NCI-H2107 (cell line): Measurements from ENCODE around the gene CCDC137.
A peak's percentile ranks its signal among the peaks of the same experiment; 100 is the strongest.

Experiments used
- DNase-seq: peaks from one replicate; lab custom pipeline; 2025; lab: John Stamatoyannopoulos, UW

Gene CCDC137

DNA sequence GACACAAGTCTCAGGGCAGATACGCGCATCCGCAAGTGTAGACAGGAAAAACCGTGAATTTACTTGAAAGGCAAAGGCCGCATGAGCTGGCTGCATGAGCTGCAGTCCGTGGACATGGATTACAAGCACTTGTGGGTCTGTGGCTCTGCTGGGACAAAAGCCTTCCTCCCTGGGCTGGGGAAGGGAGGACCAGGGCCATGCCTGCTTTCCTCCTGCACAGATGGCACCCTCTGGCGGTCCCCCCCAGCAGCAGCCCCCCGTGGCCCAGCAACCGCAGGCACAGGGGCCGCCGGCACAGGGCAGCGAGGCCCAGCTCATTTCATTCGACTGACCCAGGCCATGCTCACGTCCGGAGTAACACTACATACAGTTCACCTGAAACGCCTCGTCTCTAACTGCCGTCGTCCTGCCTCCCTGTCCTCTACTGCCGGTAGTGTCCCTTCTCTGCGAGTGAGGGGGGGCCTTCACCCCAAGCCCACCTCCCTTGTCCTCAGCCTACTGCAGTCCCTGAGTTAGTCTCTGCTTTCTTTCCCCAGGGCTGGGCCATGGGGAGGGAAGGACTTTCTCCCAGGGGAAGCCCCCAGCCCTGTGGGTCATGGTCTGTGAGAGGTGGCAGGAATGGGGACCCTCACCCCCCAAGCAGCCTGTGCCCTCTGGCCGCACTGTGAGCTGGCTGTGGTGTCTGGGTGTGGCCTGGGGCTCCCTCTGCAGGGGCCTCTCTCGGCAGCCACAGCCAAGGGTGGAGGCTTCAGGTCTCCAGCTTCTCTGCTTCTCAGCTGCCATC, 34.9 kb downstream of the CCDC137 start:
- no peak for DNase-seq

DNA sequence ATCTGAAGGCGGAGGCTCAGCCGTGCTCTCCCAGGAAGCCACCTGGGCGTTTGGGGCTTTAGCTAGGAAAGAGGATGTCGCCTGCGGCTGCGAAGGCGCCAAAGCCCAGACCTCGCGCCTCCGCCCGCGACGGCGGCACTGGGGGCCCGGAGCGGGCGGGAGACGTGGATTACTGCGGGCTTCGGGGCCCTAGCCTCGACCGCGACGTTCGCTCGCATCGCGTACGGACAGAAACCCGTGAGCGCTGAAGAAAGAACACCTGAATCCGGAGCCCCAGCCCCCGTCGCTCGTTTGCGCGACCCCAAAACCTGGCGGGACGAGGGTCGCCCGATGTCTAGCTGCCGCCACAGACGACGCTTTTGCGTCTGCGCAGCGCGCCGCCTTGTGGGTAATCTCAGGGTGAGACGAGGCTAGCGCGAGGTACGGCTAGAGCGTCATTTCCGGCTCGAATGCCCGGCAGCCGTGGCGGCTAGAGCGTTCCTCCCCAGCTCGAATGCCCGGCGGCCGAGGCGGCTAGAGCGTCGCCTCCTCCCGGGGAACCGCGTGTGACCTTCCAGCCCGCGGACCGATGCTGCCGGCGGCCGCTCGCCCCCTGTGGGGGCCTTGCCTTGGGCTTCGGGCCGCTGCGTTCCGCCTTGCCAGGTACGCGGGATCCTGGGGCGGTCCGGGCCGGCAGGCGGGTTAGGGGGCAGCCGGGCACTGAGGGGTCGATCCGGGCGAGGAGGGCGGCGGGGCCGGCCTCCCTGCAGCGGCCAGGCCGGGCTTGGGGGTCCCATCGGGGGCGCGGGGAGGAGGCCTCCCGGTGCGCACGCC, 36.6 kb downstream of the CCDC137 start, which contains the start of gene MRPL12:
MRPL12 (plus strand) TSS at position 434 of the 813 bp plus-strand sequence; CDS start at position 569, 135 bp downstream.
- DNase-seq = peak; percentile 86

DNA sequence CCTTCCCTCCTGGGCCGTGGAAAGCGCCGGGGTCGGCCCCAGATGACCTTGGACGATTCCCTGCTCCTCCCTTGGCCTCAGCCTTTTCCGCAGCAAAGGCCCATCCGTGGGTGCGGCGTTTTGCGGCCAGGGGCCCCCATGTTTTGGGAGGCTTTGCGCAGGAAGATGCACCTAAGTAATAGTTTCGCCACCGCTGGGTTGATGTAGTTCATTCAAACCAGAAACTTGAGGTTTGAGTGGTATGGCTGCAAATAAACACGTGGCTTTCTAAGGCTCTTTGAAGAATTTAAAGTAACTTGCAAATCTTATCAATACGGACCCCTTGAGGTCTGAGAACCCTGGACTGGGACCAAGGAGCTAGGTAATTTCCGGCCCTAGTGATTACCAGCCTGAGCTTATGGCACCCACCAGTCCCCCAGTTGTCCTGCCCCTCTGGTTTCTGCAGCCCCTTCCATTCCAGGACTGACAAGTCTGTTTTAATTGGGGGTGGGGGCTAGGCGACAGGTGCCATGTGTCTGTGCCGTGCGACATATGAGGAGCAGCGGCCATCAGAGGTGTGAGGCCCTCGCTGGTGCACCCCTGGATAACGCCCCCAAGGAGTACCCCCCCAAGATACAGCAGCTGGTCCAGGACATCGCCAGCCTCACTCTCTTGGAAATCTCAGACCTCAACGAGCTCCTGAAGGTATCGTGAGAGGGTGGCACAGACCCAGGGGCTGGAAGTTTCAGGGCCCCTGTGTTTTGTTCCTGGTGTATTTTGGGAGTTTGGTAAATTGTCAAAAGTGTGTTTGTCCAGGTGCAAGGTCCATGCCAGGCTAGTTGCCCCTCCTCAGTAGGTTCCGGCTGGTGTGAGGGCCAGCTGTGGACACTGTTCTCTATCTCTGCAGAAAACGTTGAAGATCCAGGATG, 37.5 kb downstream of the CCDC137 start:
- no peak for DNase-seq

DNA sequence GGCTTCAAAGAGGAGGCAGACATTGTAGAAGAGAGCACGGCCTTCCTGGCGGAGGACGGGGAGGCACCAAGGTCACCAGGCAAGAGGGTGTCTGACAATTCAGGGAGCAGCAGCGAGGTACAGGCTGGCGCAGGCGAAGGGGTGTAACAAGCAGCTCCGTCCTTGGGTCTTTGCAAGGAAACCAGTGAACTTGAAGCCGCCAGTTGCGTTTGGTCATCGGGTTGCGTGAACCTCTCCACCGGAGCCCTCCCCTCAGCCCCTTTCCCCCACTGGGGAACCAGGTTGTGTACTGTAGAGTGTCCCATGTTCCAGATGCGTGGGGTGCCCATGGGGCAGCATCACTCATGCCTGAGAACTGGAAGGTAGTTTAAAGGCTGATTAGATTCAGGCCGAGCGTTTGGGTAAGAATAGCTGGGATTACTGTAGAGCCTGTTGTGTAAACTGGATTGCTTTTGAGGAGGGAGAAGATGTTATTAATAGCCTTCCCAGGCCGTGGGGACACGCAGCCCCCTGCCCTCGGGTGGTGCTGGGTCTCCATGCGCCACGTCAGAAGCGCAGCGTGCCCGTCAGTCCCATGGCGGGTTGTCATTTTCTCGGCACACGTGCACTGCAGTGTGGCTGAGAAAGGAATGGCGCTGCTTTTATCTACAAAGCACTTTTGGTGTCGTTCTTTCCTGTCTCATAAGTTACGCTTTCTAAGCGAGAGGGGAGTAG, 39.1 kb downstream of the CCDC137 start:
- no peak for DNase-seq

DNA sequence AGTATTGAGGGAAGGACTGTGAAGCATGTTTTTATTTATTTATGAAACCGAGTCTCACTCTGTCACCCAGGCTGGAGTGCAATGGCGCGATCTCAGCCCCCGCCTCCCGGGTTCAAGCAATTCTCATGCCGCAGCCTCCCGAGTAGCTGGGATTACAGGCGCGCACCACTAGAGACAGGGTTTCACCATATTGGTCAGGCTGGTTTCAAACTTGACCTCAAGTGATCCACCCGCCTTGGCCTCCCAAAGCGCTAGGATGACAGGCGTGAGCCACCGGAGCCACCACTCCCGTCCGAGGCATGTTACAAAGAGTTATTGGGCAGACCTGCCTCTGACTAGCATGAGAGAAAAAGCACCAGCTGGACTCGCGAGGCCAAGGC, 39.7 kb downstream of the CCDC137 start:
- no peak for DNase-seq

DNA sequence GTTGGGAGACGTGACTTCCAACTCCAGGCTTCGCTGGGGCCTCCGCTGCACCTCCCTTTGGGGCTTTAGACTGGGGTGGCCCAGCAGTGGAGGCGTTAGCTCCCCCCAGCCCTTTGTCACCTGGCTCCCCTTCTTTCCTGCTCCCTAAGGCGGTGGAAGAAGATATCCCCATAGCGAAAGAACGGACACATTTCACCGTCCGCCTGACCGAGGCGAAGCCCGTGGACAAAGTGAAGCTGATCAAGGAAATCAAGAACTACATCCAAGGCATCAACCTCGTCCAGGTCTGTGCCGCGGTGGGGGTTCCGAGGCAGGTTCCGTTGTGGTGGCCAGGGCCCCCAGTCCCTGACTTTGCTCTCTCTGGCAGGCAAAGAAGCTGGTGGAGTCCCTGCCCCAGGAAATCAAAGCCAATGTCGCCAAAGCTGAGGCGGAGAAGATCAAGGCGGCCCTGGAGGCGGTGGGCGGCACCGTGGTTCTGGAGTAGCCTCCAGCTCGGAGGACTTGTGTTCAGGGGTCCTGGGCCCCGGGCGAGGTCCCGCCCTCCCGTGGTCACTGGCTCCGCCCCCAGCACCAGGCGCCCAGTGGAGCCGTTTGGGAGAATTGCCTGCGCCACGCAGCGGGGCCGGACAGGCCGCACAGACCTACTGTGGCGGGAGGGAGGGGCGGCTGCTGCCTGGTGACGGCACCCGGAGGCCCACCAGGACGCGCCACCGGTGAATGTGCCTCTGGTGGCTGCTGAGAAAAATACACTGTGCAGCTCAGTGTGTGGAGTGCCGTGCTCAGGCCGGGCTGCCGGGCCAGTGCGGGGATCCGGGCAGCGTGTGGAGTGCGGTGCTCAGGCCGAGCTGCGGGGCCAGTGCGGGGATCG, 40.5 kb downstream of the CCDC137 start:
- DNase-seq = no peak

DNA sequence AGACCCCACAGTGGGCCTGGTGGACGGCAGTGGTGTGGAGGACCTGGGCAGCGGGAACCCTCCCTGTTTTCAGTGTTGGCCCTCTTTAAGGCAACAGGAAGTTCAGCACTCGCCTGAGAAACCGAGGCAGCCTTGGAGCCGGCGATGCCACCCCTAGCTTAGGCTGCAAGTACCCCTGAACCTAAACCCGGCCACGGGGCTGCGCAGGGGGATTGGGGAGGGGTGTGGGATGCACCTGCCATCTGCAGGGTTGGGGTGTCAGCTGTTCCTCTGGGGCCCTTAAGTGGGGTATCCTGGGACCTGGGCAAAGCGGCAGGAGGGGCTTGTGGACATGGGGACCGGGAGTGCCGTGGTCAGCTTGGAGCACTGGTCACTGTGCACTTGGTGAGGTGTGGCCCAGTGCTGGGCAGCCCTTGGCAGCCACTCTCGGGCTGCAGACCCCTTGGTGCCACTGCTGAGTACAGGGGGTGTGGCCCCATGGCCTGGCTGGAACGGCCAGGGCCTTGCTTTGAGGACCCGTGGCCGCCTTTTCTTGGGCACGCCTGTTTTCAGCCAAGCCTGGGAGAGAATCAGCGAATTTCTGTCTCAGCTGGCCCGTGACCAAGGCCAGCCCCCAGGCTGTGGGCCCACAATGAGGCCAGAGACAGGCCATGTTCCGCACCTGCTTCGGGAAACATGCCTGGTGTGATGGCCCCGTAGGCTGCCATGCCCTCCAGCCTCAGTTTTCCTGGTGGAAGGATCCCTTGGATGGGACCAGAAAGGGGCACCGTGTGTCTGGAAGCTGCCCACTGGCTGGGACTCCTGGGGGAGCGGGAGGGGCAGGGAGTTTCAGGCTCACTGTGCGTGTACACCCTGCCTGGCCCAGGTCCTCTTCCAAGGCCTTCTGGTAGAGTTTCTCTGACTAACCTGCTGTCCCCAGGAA, 41.4 kb downstream of the CCDC137 start:
- DNase-seq = no peak

DNA sequence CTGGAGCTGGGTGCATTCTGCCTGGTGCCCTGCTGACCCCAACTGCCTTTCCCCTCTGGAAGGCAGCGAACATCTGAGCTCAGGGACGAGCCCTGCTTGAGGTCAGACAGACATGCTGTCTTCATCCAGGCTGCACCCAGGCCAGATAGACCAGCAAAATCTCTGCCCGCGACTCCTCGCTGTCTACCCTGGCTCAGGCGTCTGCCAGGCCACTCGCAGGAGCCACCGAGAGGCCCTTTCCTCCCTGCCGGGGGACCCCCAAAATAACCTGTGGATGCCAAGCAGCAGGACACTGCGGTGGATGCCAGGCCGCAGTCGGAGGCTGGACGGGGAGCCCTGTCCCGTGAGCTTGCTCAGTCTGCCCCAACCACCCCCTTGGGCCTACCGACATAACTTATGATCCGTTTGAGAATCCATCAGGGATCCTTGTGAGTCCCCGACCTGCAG, 42.2 kb downstream of the CCDC137 start:
- DNase-seq = no peak

DNA sequence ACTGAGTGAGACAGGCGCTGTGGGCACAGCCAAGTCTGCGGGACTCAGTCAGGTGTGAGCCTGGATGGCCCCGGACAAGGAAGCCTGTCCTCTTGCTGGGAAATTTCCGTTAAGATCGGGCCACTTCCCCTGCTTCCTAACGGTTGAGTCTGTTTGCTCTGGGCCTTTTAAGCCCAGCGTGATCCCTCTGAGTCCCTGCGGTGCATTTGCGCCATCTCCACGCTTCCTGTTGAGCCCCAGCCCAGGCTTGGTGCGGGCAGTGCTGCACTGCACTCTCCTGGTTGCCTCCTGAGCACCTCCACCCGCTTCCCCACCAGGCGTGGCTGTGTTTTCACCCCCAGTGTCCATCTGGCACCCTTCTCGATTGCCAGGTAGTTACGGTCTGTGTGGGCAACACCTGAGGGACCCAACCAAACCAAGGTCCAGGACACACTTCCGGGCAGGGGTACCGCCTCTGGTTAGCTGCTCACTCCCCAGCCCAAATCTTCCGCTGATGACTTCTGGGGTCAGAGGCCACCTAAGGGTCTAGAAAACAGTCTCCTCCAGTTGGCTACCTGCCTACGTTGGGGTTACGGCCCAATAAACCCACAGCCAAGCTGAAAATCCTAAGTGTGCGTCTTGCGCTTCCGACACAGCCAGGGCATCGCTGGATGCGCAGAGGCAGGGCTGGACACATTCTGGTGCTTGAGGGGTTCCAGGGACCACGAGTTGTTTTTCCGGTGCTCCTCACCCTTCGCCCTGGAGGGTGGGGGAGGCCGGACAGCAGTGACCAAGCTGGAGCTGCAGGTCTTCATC, 44.2 kb downstream of the CCDC137 start:
- DNase-seq = no peak

DNA sequence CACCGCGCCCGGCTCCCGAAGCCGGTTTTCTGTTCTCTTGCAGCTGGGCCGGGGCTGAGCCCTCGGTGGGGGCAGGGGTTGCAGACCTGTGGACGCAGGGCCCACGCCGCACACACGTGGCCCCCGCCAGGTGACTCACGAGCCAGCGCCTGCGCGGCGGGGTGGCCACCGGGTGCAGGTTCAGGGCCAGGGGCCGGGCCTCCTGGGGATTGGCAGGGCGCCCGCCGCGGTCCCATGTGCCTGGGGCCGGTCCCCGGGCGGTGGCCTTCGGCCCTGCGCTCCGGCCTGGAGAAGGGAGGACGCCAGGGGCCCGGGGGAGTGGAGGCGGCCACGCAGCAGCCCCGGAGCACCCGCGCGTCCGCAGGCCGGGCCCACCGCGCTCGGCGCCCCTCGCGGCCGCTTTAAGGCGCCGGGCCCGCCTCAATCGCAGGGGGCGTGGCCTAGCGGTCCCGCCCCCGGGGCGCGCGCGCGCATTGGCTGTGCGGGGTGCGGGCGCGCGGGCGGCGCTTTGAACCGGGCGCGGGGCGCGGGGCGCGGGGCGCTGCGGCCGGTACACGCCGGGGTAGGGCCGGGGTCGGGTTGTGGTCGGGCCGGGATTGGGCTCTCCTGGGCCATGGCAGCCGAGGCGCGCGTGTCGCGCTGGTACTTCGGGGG, 45.4 kb downstream of the CCDC137 start, which contains the start of gene SLC25A10:
SLC25A10 (plus strand) TSS at position 471 of the 654 bp plus-strand sequence; CDS start at position 614, 143 bp downstream.
- peak; percentile 64 for DNase-seq

DNA sequence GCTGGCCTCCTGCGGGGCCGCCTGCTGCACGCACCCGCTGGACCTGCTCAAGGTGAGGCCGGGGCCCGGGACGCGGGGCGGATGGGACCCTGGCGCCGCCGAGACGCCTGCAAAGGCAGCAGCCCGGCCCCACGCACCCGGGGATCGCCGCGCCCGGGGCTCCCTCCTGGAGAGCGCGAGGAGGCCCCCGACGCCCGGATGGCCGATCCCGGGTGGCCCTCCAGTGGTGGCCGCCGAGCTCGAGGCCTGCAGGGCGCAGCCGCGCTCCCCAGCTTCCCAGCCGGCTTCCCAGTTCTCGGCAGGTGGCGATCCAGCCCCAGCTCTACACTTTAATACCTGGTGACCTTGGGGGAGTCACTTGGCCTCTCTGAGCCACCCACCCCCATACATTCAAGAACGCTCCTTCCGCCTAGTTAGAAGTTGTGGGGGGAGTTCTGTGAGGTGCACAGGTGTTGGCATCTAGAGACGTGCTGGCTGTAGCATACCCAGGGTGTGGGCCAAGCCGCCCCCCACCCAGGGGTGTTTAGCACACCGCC, 46.0 kb downstream of the CCDC137 start:
- no peak for DNase-seq

DNA sequence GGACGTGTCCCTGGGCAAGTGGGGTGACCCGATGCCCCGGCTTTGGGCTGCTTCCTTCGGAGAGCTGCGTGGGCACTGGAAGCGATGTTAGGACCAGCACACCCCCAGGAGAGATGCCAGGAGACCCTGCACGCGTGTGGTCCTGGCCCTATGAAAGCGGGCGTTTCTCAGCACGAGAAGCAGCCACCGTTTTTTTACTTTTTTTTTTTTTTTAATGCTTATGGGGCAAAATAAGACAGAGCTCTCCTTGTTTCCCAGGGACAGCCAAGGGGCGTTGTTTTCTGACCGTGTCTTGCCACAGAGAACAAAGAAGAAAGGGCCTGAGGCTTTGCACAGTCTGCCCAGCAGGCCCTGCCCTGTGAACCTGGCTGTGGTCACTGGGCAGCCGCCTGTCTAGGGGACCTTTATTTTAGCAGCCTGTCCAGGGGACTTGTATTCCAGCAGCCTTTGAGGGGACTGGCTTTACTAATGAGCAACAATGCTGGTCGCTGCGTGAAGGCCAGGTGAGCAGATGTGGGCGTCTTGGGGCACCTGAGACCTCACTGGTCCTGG, 46.5 kb downstream of the CCDC137 start:
- no peak for DNase-seq

DNA sequence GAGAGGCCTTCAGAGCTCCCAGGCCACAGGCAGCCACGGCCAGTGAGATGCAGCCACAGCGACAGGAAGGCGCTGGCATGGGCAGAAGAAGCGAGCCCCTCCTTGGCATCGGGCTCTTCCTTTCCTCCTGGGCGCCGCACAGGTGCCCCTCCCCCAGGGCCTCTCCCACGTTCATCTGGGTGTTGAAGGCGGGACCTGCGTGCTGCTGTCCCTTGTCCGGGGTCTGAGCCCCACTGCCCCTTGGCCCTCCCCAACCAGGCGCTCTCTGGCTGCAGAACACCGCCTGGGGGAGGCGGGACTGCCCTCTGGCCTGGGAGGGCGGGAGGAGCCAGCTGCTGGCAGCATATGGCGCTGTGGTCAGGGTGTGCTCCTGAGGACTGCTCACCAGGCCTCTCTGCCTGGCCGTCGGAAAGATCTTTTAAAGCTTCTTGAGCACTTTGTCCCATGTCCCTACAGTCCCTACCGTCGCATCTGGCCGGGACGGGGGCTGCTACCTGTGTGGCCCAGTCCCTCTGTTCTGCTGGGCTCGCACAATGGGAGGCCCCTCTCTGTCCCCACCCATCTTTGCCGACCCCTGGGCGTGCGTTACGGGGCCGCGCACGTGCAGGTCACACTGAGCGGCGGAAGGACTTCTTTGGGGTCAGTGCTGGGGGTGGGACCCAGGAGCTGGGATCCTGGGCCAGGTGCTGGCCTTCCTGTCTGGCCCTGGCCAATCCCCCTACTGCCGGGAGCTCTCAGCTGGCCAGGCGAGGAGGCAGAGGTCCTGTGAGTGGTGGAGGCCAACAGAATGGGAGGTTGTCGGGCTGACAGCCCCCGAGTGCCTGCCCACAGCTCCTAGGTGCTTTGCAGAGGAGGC, 47.2 kb downstream of the CCDC137 start:
- no peak for DNase-seq

DNA sequence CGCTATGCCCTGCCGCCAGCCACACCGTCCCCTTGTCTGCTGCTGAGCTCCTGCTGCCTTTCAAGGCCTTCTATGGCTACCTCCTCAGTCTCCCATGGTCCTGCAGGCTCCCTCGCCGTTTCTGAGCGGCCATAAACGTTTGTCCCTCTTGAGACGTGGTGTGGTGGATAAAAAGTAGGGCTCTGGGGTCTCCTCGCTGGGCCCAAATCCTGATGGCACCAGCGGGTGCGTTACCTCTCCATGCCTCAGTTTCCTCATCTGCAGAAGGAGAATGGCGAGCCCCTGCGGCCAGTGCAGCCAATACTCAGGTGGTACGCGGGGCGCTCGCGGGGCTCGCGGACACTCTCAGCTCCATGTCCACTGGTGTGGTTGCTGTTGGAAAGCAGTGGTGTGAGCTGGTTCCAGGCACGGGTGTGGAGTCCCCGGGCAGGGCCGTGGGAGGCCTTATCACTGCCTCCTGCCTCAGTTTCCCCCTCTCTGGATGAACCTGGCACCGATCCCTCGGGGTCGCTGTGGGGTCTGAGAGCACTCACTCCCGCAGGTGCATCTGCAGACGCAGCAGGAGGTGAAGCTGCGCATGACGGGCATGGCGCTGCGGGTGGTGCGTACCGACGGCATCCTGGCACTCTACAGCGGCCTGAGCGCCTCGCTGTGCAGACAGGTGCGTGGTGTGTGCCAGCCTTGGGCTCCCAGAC, 48.0 kb downstream of the CCDC137 start:
- DNase-seq = no peak

DNA sequence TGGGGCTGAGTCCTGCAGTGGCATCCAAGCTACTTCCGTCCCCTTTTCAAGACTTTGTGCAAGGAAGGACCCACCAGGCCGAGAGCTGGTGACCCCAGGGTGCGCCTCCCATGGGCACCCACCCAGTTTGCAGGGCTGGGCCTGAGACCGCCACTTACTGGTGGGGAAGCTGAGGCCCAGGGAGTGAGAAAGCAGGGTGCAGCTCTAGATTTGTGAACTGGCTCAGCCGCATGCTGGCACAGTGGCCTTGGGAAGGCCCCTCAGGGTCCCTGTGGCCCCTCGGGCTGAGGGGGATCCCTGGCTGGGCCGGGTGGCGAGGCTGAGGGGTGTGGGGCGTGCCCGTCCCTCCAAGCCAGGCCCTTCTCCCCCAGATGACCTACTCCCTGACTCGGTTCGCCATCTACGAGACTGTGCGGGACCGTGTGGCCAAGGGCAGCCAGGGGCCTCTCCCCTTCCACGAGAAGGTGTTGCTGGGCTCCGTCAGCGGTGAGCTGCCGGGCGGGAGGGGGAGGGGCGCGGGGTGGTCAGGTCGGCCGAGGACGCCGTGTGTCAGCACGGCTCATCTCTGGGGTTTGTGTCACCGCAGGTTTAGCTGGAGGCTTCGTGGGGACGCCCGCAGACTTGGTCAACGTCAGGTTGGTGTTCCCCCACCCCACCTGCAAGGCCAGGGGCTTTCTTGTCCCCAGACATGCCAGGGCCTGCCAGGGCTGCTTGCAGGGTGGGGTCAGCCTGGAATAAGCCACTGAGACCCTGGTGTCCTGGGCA, 48.8 kb downstream of the CCDC137 start:
- DNase-seq = no peak
